Neural cell (in vitro differentiated cells): ENCODE results near the gene LRRC63. TPM values are rescaled to one million over a fixed set of nuclear protein-coding genes. Genes with fewer than 3 reads are reported as not detected.

Source experiments
- H2AFZ ChIP-seq: fragments of 200-600, 300-800 bp; sonication (generic), shearing (Covaris generic); 2 replicates; pipeline ENCODE4 v1.6.0; 2014; ENCODE audit warnings: low read depth, mild to moderate bottlenecking, antibody characterized with exemption, low read length, moderate library complexity
- H3F3A ChIP-seq: fragments of 200-600 bp; shearing (Covaris generic); 2 replicates; pipeline ENCODE4 v1.6.1; 2016; ENCODE audit warnings: mild to moderate bottlenecking, moderate library complexity, mixed read lengths, antibody characterized with exemption, low read length; ENCODE audit not compliant: insufficient read depth, poor library complexity, severe bottlenecking
- H3K27ac ChIP-seq: fragments of 200-600, 300-800 bp; sonication (generic), shearing (Covaris generic); 2 replicates; pipeline ENCODE4 v1.5.1; 2014; ENCODE audit warnings: mild to moderate bottlenecking, low read length, moderate library complexity
- H3K27me3 ChIP-seq: fragments of 300-800, 200-600 bp; sonication (generic), shearing (Covaris generic); 2 replicates; pipeline ENCODE4 v1.6.0; 2014; ENCODE audit warnings: mild to moderate bottlenecking, low read depth, low read length, moderate library complexity; ENCODE audit not compliant: insufficient read depth
- H3K36me3 ChIP-seq: fragments of 300-800, 200-600 bp; sonication (generic), shearing (Covaris generic); 2 replicates; pipeline ENCODE4 v1.5.1; 2014; ENCODE audit warnings: mild to moderate bottlenecking, antibody characterized with exemption, low read length, moderate library complexity; ENCODE audit not compliant: insufficient read depth
- H3K4me2 ChIP-seq: fragments of 300-800, 200-600 bp; sonication (generic), shearing (Covaris generic); 2 replicates; pipeline ENCODE4 v1.6.0; 2014; ENCODE audit warnings: mild to moderate bottlenecking, low read length
- H3K4me3 ChIP-seq: fragments of 300-800, 200-600 bp; sonication (generic), shearing (Covaris generic); 2 replicates; pipeline ENCODE4 v1.5.1; 2014; ENCODE audit warnings: mild to moderate bottlenecking, low read length, moderate library complexity
- H3K79me2 ChIP-seq: fragments of 200-600 bp; shearing (Covaris generic); replicated peaks from 2 replicates; pipeline ENCODE4 v1.6.0; 2014; ENCODE audit warnings: mild to moderate bottlenecking, low read length, moderate library complexity; ENCODE audit not compliant: insufficient read depth
- H3K9ac ChIP-seq: fragments of 300-800, 200-600 bp; sonication (generic), shearing (Covaris generic); 2 replicates; pipeline ENCODE4 v1.6.1; 2016; ENCODE audit warnings: mild to moderate bottlenecking, low read length, mixed read lengths
- H3K9me2 ChIP-seq: fragments of 200-600 bp; shearing (Covaris generic); 2 replicates; pipeline ENCODE4 v1.6.1; 2016; ENCODE audit warnings: mild to moderate bottlenecking, low read length, mixed read lengths; ENCODE audit not compliant: insufficient read depth
- H3K9me3 ChIP-seq: fragments of 200-600, 300-800 bp; sonication (generic), shearing (Covaris generic); 2 replicates; pipeline ENCODE4 v1.6.1; 2016; ENCODE audit warnings: mild to moderate bottlenecking, mixed run types, low read length, moderate library complexity, mixed read lengths
- H4K20me1 ChIP-seq: fragments of 200-600 bp; shearing (Covaris generic); 2 replicates; pipeline ENCODE4 v1.6.1; 2016; ENCODE audit warnings: mild to moderate bottlenecking, mixed run types; ENCODE audit not compliant: insufficient read depth
- CTCF ChIP-seq: fragments of 450-650 bp; IDR thresholded peaks from 2 replicates; pipeline ENCODE4 v1.5.1; 2014; ENCODE audit warnings: antibody characterized with exemption, mild to moderate bottlenecking, moderate library complexity; ENCODE audit not compliant: poor library complexity, severe bottlenecking
- EP300 ChIP-seq: fragments of 450-650 bp; conservative IDR thresholded peaks from 2 replicates; pipeline ENCODE4 v1.6.1; 2014; ENCODE audit warnings: antibody characterized with exemption, mild to moderate bottlenecking, moderate library complexity; ENCODE audit not compliant: poor library complexity, severe bottlenecking
- EZH2 ChIP-seq: fragments of 200-600, 300-800 bp; shearing (Covaris generic), sonication (generic); IDR thresholded peaks from 2 replicates; pipeline ENCODE4 v1.6.1; 2014; ENCODE audit warnings: antibody characterized with exemption, low read length, borderline replicate concordance, mild to moderate bottlenecking; ENCODE audit not compliant: insufficient read depth, poor library complexity, severe bottlenecking
- MXI1 ChIP-seq: fragments of 450-650 bp; conservative IDR thresholded peaks from 2 replicates; pipeline ENCODE4 v1.6.1; 2014; ENCODE audit warnings: antibody characterized with exemption, mild to moderate bottlenecking; ENCODE audit not compliant: poor library complexity, severe bottlenecking
- POLR2AphosphoS5 ChIP-seq: IDR thresholded peaks from 2 replicates; pipeline ENCODE4 v1.6.1; 2012
- RAD21 ChIP-seq: fragments of 450-650 bp; conservative IDR thresholded peaks from 2 replicates; pipeline ENCODE4 v1.6.1; 2014; ENCODE audit warnings: antibody characterized with exemption, mild to moderate bottlenecking, moderate library complexity
- REST ChIP-seq: IDR thresholded peaks from 2 replicates; pipeline ENCODE4 v1.6.1; 2012; ENCODE audit warnings: borderline replicate concordance
- SMC3 ChIP-seq: fragments of 450-650 bp; conservative IDR thresholded peaks from 2 replicates; pipeline ENCODE4 v1.6.1; 2014; ENCODE audit warnings: antibody characterized with exemption, mild to moderate bottlenecking, moderate library complexity; ENCODE audit not compliant: poor library complexity
- TAF1 ChIP-seq: IDR thresholded peaks from 2 replicates; pipeline ENCODE4 v1.6.1; 2012; ENCODE audit warnings: low read depth
- polyA plus RNA-seq: library from polyadenylated mRNA; depleted of rRNA; stranded (reverse); fragments of >200 nt; gene quantifications from 2 replicates; pipeline ENCODE4 v1.2.3, GENCODE V29; 2014

LRRC63 gene
- polyA plus RNA-seq, 1 donor from 2014 or later, result not detected

GRCh38 chr13:46195016-46195415 lies 16.7 kb upstream of the LRRC63 start:
- H3K9me3 ChIP-seq, result no peaks in the 10 kb centered on the region
- no peaks in the 10 kb centered on the region for H3F3A ChIP-seq
- no peak overlapping the region for H3K9ac ChIP-seq
- no peaks in the 10 kb centered on the region for H3K36me3 ChIP-seq
- no peak overlapping the region for H2AFZ ChIP-seq
- no peak overlapping the region for H3K4me2 ChIP-seq
- H3K9me2 ChIP-seq, result no peaks in the 10 kb centered on the region
- H3K4me3 ChIP-seq, result no peak overlapping the region
- no peaks in the 10 kb centered on the region for H3K27me3 ChIP-seq
- no peaks in the 10 kb centered on the region for H3K79me2 ChIP-seq
- H3K27ac ChIP-seq, result no peak overlapping the region
- no peaks in the 10 kb centered on the region for H4K20me1 ChIP-seq
- TF ChIP-seq RAD21 (no peak), REST (no peak)

- H4K20me1 ChIP-seq, result no peaks in the 10 kb centered on the region
- H3K4me2 ChIP-seq, result no peak overlapping the region
- no peaks in the 10 kb centered on the region for H3K9me2 ChIP-seq
- H3K27me3 ChIP-seq, result no peaks in the 10 kb centered on the region
- H3K27ac ChIP-seq, result no peak overlapping the region
- H3K4me3 ChIP-seq, result no peak overlapping the region
- no peaks in the 10 kb centered on the region for H3K79me2 ChIP-seq
- H3K9me3 ChIP-seq, result no peaks in the 10 kb centered on the region
- H3K36me3 ChIP-seq, result no peaks in the 10 kb centered on the region
- no peaks in the 10 kb centered on the region for H3F3A ChIP-seq
- no peak overlapping the region for H2AFZ ChIP-seq
- no peak overlapping the region for H3K9ac ChIP-seq
- no peak for TF ChIP-seq EZH2
- TF ChIP-seq RAD21, result no peak
- TF ChIP-seq POLR2AphosphoS5, result no peak
- no peak for TF ChIP-seq TAF1
- no peak for TF ChIP-seq REST
- no peak for TF ChIP-seq CTCF
- TF ChIP-seq MXI1, result no peak
- TF ChIP-seq EP300, result no peak
- no peak for TF ChIP-seq SMC3
These were observed 14.3 kb upstream of the LRRC63 start for GRCh38 chr13:46197299-46198048.
